ENCODE data around the gene MFSD8. TPM values are rescaled to one million over a fixed set of nuclear protein-coding genes. Genes with fewer than 3 reads are reported as not detected.

Gene MFSD8
- total RNA-seq, 1 experiment from 2014 or later = 17.6 TPM

DNA sequence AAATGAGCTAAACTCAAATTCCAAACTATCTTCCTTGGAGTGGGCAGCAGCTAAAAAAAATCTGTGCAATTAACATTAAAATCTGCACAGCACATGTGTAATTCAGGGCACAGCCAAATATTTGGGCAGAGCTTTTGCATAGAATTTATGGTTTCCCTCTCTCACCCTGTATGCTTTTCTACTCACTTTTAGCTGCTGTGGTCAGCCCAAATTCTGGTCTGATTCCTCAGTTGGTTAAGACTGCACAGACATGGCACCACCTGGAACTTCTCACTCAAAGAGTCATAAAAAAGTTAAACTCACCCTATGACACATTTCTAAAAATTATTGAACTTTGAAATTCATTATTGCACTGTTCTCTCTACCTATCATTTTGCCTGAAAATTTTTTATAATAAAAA is 89.2 kb downstream of the MFSD8 start (continued):
- TF ChIP-seq, protein P1, sequence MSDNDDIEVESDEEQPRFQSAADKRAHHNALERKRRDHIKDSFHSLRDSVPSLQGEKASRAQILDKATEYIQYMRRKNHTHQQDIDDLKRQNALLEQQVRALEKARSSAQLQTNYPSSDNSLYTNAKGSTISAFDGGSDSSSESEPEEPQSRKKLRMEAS (CRISPR knock-in tag; IDR thresholded peaks at IDR 0.05) = no peak
- no peak for TF ChIP-seq NR3C1 (CRISPR knock-in tag; conservative IDR thresholded peaks at IDR 0.05; ENCODE audit: low read depth)

DNA sequence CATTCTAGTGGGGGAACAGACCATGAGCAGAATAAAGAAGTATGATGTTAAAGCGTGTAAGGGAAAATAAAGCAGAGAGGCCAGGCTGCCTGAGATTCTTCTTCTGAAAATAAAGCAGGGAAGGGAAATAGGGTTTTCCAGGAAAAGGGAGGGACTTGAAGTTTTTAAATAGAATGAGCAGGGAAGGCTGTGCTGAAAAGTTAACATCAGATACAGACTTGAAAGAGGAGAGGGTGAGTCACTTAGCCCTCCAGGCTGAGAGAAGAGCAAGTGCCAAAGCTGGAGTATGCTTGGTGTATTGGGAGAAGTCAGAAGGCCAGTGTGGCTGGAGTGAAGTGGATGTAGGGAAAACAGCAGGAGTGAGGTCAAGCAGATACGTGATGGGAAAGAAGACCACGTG is 94.3 kb downstream of the MFSD8 start:
- DNase-seq (ENCODE audit: low spot score) (no peak), ATAC-seq (no peak; the same call in 1 of the 2 replicates)
- H3K9me3 Mint-ChIP-seq = no peaks in the 10 kb centered on the region
- no peaks in the 10 kb centered on the region for H3K27me3 Mint-ChIP-seq (ENCODE audit: low read depth)
- peaks cover 3% of the 10 kb centered on the region; the same call in 1 of the 2 replicates for H3K4me1 Mint-ChIP-seq
- CTCF ChIA-PET = no interaction called here
- no peak overlapping the region for H3K4me3 Mint-ChIP-seq
- H3K27ac Mint-ChIP-seq = peak overlapping the region; percentile 52
- no peaks in the 10 kb centered on the region for H3K36me3 Mint-ChIP-seq
- TF ChIP-seq TP53 (CRISPR knock-in tag; IDR thresholded peaks at IDR 0.05) (no peak), NR2C2 (CRISPR knock-in tag; IDR thresholded peaks at IDR 0.05) (no peak), MXD4 (CRISPR knock-in tag; IDR thresholded peaks at IDR 0.05; ENCODE audit: borderline replicate concordance) (no peak), JAZF1 (CRISPR knock-in tag; IDR thresholded peaks at IDR 0.05) (no peak), GTF2I (CRISPR knock-in tag; conservative IDR thresholded peaks at IDR 0.05) (no peak), SOX15 (CRISPR knock-in tag; IDR thresholded peaks at IDR 0.05) (no peak)
- POLR2A ChIA-PET = no interaction called here

DNA sequence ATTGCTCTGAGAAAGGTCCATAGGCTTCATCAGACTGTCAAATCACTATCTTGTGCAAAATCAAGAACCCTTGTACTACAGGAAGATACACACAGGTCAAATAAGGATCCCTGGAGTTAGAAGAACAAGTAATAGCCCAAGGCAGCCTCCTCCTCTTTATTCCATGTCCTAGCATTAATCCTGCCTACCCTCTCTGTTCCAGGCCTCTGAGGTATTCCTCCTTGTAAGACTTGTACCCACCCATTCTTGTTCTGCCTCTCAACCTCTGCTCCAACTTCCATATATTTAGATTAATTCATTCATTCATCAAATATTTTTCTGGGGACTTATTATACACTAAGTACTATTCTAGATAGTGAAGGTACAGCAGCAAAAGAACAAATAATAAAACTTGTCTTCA is 94.7 kb downstream of the MFSD8 start:
- H3K27ac Mint-ChIP-seq = no peak overlapping the region; the same call in 1 of the 2 replicates
- H3K4me3 Mint-ChIP-seq = no peak overlapping the region
- H3K36me3 Mint-ChIP-seq = no peaks in the 10 kb centered on the region
- H3K9me3 Mint-ChIP-seq = no peaks in the 10 kb centered on the region
- no peak for DNase-seq (ENCODE audit: low spot score)
- ATAC-seq = no peak
- no peak for TF ChIP-seq SMAD4 (CRISPR knock-in tag; IDR thresholded peaks at IDR 0.05)
- TF ChIP-seq GABPB1 (CRISPR knock-in tag; IDR thresholded peaks at IDR 0.05) = no peak
- TF ChIP-seq, protein P2, sequence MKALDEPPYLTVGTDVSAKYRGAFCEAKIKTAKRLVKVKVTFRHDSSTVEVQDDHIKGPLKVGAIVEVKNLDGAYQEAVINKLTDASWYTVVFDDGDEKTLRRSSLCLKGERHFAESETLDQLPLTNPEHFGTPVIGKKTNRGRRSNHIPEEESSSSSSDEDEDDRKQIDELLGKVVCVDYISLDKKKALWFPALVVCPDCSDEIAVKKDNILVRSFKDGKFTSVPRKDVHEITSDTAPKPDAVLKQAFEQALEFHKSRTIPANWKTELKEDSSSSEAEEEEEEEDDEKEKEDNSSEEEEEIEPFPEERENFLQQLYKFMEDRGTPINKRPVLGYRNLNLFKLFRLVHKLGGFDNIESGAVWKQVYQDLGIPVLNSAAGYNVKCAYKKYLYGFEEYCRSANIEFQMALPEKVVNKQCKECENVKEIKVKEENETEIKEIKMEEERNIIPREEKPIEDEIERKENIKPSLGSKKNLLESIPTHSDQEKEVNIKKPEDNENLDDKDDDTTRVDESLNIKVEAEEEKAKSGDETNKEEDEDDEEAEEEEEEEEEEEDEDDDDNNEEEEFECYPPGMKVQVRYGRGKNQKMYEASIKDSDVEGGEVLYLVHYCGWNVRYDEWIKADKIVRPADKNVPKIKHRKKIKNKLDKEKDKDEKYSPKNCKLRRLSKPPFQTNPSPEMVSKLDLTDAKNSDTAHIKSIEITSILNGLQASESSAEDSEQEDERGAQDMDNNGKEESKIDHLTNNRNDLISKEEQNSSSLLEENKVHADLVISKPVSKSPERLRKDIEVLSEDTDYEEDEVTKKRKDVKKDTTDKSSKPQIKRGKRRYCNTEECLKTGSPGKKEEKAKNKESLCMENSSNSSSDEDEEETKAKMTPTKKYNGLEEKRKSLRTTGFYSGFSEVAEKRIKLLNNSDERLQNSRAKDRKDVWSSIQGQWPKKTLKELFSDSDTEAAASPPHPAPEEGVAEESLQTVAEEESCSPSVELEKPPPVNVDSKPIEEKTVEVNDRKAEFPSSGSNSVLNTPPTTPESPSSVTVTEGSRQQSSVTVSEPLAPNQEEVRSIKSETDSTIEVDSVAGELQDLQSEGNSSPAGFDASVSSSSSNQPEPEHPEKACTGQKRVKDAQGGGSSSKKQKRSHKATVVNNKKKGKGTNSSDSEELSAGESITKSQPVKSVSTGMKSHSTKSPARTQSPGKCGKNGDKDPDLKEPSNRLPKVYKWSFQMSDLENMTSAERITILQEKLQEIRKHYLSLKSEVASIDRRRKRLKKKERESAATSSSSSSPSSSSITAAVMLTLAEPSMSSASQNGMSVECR (CRISPR knock-in tag; IDR thresholded peaks at IDR 0.05; ENCODE audit: borderline replicate concordance) = no peak
- no peak for TF ChIP-seq SP1 (CRISPR knock-in tag; conservative IDR thresholded peaks at IDR 0.05)
- no peak for TF ChIP-seq IRF2 (CRISPR knock-in tag; IDR thresholded peaks at IDR 0.05; ENCODE audit: borderline replicate concordance, low read depth)
- TF ChIP-seq RELA (CRISPR knock-in tag; IDR thresholded peaks at IDR 0.05; ENCODE audit: borderline replicate concordance) = no peak
- no peak for TF ChIP-seq CREB1 (CRISPR knock-in tag; IDR thresholded peaks at IDR 0.05)
- TF ChIP-seq NFE2L1 (CRISPR knock-in tag; IDR thresholded peaks at IDR 0.05) = no peak
- CTCF ChIA-PET = no interaction called here
- POLR2A ChIA-PET = no interaction called here
- H3K4me1 Mint-ChIP-seq = peaks cover 3% of the 10 kb centered on the region; the same call in 1 of the 2 replicates
- H3K27me3 Mint-ChIP-seq (ENCODE audit: low read depth) = no peaks in the 10 kb centered on the region

DNA sequence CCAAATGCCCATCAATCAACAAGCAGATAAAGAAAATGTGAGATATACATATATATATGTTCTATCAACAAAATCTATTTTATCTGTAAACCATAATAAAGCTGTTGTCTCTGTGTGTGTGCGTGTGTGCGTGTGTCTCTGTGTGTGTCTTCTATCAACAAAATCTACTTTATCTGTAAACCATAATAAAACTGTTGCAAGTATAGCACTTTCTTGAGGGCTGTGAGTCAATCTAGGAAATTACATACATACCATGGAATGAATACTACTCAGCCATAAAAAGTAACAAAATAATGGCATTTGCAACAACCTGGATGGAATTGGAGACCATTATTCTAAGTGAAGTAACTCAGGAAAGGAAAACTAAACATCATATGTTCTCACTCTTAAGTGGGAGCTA is 96.8 kb downstream of the MFSD8 start:
- ATAC-seq (no peak), DNase-seq (ENCODE audit: low spot score) (no peak)
- Mint-ChIP-seq H3K36me3 (peaks cover 3% of the 10 kb centered on the region), H3K4me3 (no peak overlapping the region), H3K27ac (no peak overlapping the region), H3K4me1 (peaks cover 3% of the 10 kb centered on the region; the same call in 1 of the 2 replicates), H3K27me3 (ENCODE audit: low read depth) (no peaks in the 10 kb centered on the region), H3K9me3 (peaks cover 3% of the 10 kb centered on the region; the same call in 1 of the 2 replicates)
- CTCF ChIA-PET = interaction anchor here (0.6 kb wide), 1 partner anchor 150 kb away, joined by 5 read pairs; no protein-coding TSS in a partner anchor
- TF ChIP-seq, protein P3, sequence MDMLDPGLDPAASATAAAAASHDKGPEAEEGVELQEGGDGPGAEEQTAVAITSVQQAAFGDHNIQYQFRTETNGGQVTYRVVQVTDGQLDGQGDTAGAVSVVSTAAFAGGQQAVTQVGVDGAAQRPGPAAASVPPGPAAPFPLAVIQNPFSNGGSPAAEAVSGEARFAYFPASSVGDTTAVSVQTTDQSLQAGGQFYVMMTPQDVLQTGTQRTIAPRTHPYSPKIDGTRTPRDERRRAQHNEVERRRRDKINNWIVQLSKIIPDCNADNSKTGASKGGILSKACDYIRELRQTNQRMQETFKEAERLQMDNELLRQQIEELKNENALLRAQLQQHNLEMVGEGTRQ (CRISPR knock-in tag; IDR thresholded peaks at IDR 0.05) = no peak
- TF ChIP-seq, protein P4, sequence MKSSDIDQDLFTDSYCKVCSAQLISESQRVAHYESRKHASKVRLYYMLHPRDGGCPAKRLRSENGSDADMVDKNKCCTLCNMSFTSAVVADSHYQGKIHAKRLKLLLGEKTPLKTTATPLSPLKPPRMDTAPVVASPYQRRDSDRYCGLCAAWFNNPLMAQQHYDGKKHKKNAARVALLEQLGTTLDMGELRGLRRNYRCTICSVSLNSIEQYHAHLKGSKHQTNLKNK (CRISPR knock-in tag; IDR thresholded peaks at IDR 0.05) = no peak
- no peak for TF ChIP-seq TCF7 (CRISPR knock-in tag; IDR thresholded peaks at IDR 0.05; ENCODE audit: low read depth)
- no peak for TF ChIP-seq ZNF219 (CRISPR knock-in tag; IDR thresholded peaks at IDR 0.05; ENCODE audit: borderline replicate concordance)
- TF ChIP-seq NFATC4 (CRISPR knock-in tag; IDR thresholded peaks at IDR 0.05) = no peak
- no peak for TF ChIP-seq NR3C1 (CRISPR knock-in tag; conservative IDR thresholded peaks at IDR 0.05; ENCODE audit: low read depth)
- TF ChIP-seq ZNF138 (CRISPR knock-in tag; conservative IDR thresholded peaks at IDR 0.05) = no peak
- no peak for TF ChIP-seq GTF2I (CRISPR knock-in tag; conservative IDR thresholded peaks at IDR 0.05)
- TF ChIP-seq ELF4 (CRISPR knock-in tag; IDR thresholded peaks at IDR 0.05; ENCODE audit: low read depth) = no peak
- TF ChIP-seq, protein P5, sequence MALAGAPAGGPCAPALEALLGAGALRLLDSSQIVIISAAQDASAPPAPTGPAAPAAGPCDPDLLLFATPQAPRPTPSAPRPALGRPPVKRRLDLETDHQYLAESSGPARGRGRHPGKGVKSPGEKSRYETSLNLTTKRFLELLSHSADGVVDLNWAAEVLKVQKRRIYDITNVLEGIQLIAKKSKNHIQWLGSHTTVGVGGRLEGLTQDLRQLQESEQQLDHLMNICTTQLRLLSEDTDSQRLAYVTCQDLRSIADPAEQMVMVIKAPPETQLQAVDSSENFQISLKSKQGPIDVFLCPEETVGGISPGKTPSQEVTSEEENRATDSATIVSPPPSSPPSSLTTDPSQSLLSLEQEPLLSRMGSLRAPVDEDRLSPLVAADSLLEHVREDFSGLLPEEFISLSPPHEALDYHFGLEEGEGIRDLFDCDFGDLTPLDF (CRISPR knock-in tag; IDR thresholded peaks at IDR 0.05) = no peak
- TF ChIP-seq ZNF232 (CRISPR knock-in tag; IDR thresholded peaks at IDR 0.05) = no peak
- no peak for TF ChIP-seq TEAD1 (CRISPR knock-in tag; IDR thresholded peaks at IDR 0.05)
- TF ChIP-seq EMX1 (CRISPR knock-in tag; IDR thresholded peaks at IDR 0.05) = no peak
- POLR2A ChIA-PET = no interaction called here

Measured in WTC11 (cell line).